BJ (cell line): ENCODE measurements around the gene CACNA2D3. TPM values are rescaled to one million over a fixed set of nuclear protein-coding genes. Genes with fewer than 3 reads are reported as not detected.

Experiments used
- CTCF ChIA-PET: fragments of 350-600 bp; formaldehyde crosslinking; extraction: SDS; loops from one replicate; lab custom pipeline; 2021; ENCODE audit warnings: antibody characterized with exemption, inconsistent platforms; lab: Yijun Ruan, JAX
- POLR2A ChIA-PET: fragments of 300-600 bp; sonication (Branson Sonifier 250); formaldehyde crosslinking; extraction: SDS; loops from one replicate; lab custom pipeline; 2021; ENCODE audit warnings: antibody characterized with exemption; lab: Charles Lee
- DNase-seq: peaks from one replicate; pipeline ENCODE4 v3.0.0-alpha.2; 2011; ENCODE audit warnings: low read depth
- H3K27me3 ChIP-seq: 2 replicates; pipeline ENCODE4 v1.6.0; 2011; ENCODE audit warnings: low read length; ENCODE audit not compliant: control insufficient read depth, insufficient read depth
- H3K36me3 ChIP-seq: 2 replicates; pipeline ENCODE4 v1.5.1; 2011; ENCODE audit warnings: low read length; ENCODE audit not compliant: control insufficient read depth, insufficient read depth
- H3K4me3 ChIP-seq: 2 replicates; pipeline ENCODE4 v1.5.1; 2011; ENCODE audit warnings: low read depth, mild to moderate bottlenecking, control low read depth, low read length
- polyA plus RNA-seq: library from polyadenylated mRNA; depleted of rRNA; stranded (reverse); fragments of >200 nt; gene quantifications from 2 replicates; pipeline ENCODE4 v1.2.3, GENCODE V29; 2011
- TF ChIP-seq, protein P1 (sequence below): IDR thresholded peaks from 2 replicates; pipeline ENCODE4 v1.5.1; 2011; ENCODE audit warnings: low read depth, mild to moderate bottlenecking, control low read depth, inconsistent platforms, low read length, moderate library complexity; ENCODE audit not compliant: insufficient read depth

Gene CACNA2D3
- polyA plus RNA-seq, 1 experiment = 0.56 TPM

DNA sequence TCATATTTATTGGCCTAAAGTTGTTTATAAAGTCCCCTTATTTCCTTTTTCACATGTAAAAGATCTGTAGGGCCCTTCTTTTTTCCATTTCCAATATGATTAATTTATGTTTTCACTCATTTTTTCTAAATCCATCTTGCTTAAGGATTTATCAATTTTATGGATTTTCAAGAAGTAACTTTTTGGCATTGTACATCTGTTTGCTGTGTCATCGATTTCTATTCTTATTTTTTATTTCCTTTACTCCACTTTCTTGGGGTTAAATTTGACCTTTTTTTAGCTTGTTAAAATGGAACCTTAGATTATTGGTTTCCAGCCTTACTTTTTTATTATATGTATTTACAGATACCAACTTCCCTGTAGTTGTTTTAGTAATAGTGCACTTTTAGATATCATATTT is 597.6 kb downstream of the CACNA2D3 start:
- Histone ChIP-seq H3K4me3 (no peak overlapping the region), H3K36me3 (no peaks in the 10 kb centered on the region), H3K27me3 (no peaks in the 10 kb centered on the region)
- CTCF ChIA-PET = no interaction called here
- POLR2A ChIA-PET = no interaction called here
- TF ChIP-seq, protein P1, sequence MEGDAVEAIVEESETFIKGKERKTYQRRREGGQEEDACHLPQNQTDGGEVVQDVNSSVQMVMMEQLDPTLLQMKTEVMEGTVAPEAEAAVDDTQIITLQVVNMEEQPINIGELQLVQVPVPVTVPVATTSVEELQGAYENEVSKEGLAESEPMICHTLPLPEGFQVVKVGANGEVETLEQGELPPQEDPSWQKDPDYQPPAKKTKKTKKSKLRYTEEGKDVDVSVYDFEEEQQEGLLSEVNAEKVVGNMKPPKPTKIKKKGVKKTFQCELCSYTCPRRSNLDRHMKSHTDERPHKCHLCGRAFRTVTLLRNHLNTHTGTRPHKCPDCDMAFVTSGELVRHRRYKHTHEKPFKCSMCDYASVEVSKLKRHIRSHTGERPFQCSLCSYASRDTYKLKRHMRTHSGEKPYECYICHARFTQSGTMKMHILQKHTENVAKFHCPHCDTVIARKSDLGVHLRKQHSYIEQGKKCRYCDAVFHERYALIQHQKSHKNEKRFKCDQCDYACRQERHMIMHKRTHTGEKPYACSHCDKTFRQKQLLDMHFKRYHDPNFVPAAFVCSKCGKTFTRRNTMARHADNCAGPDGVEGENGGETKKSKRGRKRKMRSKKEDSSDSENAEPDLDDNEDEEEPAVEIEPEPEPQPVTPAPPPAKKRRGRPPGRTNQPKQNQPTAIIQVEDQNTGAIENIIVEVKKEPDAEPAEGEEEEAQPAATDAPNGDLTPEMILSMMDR = no peak
- DNase-seq = no peak

DNA sequence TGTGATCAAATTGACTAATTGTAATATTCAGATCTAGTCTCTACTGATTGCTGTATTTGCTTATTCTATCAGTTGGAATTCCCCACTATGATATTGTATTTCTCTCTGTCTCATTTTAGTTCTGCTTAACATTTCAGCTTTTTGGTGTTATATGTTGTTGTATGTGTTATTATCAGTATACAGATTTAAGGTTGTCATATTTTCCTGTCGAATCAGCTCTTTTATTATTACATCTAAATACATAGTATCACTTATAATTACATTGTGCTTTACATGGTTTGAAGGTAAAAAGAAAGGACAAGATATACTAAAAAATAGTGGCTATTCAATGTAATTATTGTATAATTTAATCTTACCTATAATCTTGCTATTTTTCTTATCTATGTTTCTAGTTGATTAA is 598.3 kb downstream of the CACNA2D3 start:
- H3K4me3 ChIP-seq = no peak overlapping the region
- no peaks in the 10 kb centered on the region for H3K27me3 ChIP-seq
- ChIA-PET CTCF (no interaction called here), POLR2A (no interaction called here)
- TF ChIP-seq, protein P1 = no peak
- no peak for DNase-seq
- no peaks in the 10 kb centered on the region for H3K36me3 ChIP-seq

DNA sequence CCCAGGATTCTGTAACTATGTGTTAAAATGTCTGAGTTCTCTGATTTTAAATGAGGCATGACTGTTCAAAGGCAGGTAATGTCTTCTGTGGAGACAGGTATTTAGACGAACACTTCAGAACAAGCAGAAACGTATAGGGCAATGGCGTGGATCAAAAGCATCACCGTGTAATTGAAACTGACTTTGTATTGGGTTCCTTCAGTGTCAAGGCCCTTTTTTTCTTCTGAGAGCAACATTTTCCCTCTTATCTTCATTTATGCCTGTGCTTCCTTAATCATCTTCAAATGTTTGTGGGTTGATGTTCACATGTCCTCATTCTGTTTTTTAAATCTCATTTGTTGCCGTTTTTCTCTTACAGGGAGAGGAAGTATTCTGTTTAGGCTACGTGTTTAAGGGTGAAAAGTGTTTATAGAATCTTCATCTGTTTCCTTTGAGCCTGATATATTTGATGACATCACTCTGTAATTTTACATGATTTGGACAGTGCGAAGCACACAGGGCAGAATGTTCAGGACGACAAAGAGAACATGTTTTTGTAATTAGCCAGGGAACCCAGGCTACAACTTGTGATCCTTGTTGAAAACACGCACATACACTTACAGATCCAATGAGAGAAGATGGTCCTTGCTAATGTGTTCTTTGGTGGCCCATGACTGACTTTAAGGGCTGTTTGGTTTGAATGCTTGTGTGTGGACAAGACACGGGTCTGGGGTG is 609.5 kb downstream of the CACNA2D3 start:
- ChIA-PET POLR2A (no interaction called here), CTCF (no interaction called here)
- no peaks in the 10 kb centered on the region for H3K27me3 ChIP-seq
- TF ChIP-seq, protein P1 = no peak
- no peaks in the 10 kb centered on the region for H3K36me3 ChIP-seq
- no peak overlapping the region for H3K4me3 ChIP-seq
- DNase-seq = peak; percentile 10

DNA sequence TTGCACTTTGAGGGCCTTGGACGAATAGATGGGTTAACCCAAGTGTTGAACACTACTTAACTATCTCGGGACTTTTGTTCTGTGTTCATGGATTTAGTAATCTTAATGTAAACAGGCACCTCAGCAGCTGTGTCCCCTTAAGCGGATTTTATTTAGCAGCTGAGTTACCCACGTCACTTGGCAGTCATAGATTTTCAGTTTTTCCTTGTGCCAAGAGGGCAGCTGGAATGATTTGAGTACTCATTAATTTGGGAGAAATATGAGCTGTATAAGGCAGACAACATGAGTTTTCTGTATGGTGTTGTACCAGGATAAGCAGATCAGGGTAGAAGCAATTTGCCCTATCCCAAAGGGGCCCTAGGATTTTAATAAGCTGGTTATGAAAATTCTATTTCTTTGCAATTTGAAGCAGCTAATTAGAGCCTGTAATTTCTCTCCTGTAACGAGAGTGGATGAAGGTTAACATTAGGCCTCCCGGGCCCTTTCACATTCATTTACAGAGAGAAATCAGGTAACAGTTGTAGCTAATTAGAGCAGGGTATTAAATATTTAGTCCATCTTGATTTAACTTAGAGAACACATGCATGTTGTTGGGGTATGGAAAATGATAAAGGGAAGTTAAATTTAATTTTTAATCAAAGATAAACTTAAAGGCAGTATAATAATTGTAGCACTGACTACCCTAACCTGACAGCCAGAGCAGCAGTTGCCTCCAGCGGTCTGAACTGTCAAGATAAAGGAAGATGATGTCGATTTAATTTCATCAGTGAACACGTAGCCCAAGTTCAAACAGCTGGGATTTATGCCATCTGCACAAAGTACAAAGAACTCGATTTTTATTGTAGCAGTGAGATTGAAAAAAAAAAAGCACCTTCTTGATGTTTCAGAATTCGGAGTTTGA is 611.0 kb downstream of the CACNA2D3 start:
- Histone ChIP-seq H3K4me3 (no peak overlapping the region), H3K36me3 (no peaks in the 10 kb centered on the region), H3K27me3 (no peaks in the 10 kb centered on the region)
- ChIA-PET POLR2A (no interaction called here), CTCF (interaction anchor here (1.2 kb wide), 1 partner anchor 13 kb away, joined by 5 read pairs; no protein-coding TSS in a partner anchor)
- no peak for DNase-seq
- TF ChIP-seq, protein P1 = no peak

DNA sequence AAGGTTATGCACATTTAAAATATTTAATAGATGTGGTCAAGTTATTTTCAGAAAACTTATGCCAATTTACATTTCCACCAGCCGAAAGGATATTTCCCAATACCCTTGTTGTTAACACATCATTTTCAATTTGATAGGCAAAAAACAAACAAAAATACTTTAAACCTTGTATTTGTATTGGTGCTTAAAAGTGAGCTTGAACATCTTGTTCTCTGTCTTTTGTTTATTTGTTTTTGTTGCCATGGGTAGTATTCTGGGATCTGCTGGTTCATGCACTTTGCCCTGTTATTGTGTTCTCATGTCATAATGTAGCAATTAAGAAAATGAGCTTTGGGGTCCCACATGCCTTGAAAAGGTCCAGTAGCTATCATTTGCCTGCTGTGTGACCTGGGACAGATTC is 614.1 kb downstream of the CACNA2D3 start:
- H3K4me3 ChIP-seq = no peak overlapping the region
- POLR2A ChIA-PET = no interaction called here
- TF ChIP-seq, protein P1 = no peak
- H3K36me3 ChIP-seq = no peaks in the 10 kb centered on the region
- no peaks in the 10 kb centered on the region for H3K27me3 ChIP-seq
- CTCF ChIA-PET = interaction anchor here (0.7 to 0.9 kb wide), 2 partner anchors 10 to 22 kb away, joined by 3 read pairs; no protein-coding TSS in a partner anchor
- DNase-seq = no peak
